Measurements from ENCODE around the gene GRIK4.

- TF ChIP-seq SMAD3 (CRISPR knock-in tag; IDR thresholded peaks at IDR 0.05; ENCODE audit: borderline replicate concordance) (no peak), NR2C2 (CRISPR knock-in tag; IDR thresholded peaks at IDR 0.05) (no peak), FOXP1 (CRISPR knock-in tag; IDR thresholded peaks at IDR 0.05; ENCODE audit: borderline replicate concordance) (no peak), CTCF (IDR thresholded peaks at IDR 0.05) (no peak), ZNF138 (CRISPR knock-in tag; conservative IDR thresholded peaks at IDR 0.05) (no peak), ZBTB43 (CRISPR knock-in tag; IDR thresholded peaks at IDR 0.05) (no peak)
These were observed 477.1 kb downstream of the GRIK4 start for GRCh38 chr11:120988603-120989002.

All from WTC11 (cell line).